IMR-90 (cell line): ENCODE results near the gene ABCB6. TPM values are rescaled to one million over a fixed set of nuclear protein-coding genes. Genes with fewer than 3 reads are reported as not detected.

Source experiments
- ATAC-seq: fragments of 200-7000 bp; cut with Tn5 transposase; 2 replicates; pipeline ENCODE4 v1.9.1; 2020; ENCODE audit warnings: low read depth, mild to moderate bottlenecking, moderate library complexity
- BruUV-seq: library from RNA; stranded (reverse); fragments of 400-500 nt; replicated peaks from 2 replicates; lab custom pipeline; 2021; lab: Mats Ljungman, UMichigan
- CTCF ChIA-PET: fragments of 300-600 bp; formaldehyde crosslinking; extraction: SDS; loops from one replicate; lab custom pipeline; 2021; ENCODE audit warnings: antibody characterized with exemption; lab: Yijun Ruan, JAX
- POLR2A ChIA-PET: fragments of 300-600 bp; sonication (Branson Sonifier 250); formaldehyde crosslinking; loops from one replicate; lab custom pipeline; 2022; ENCODE audit warnings: antibody characterized with exemption; ENCODE audit not compliant: unreplicated experiment; lab: Charles Lee
- DNase-seq: peaks from one replicate; pipeline ENCODE4 v3.0.0; 2013
- H2AFZ ChIP-seq: replicated peaks from 2 replicates; pipeline ENCODE3; 2013; ENCODE audit warnings: low read length, mild to moderate bottlenecking; ENCODE audit not compliant: poor library complexity
- H2AK5ac ChIP-seq: 2 replicates; pipeline ENCODE4 v1.6.1; 2013; ENCODE audit warnings: low read depth, low read length, inconsistent platforms
- H2AK9ac ChIP-seq: replicated peaks from 2 replicates; pipeline ENCODE3; 2013; ENCODE audit warnings: mild to moderate bottlenecking, low read depth, low read length, moderate library complexity; ENCODE audit not compliant: poor library complexity
- H2BK120ac ChIP-seq: 2 replicates; pipeline ENCODE4 v1.6.1; 2013; ENCODE audit warnings: low read depth, low read length, inconsistent platforms
- H2BK15ac ChIP-seq: 3 replicates; pipeline ENCODE4 v1.6.1; 2013; ENCODE audit warnings: low read depth, low read length, inconsistent platforms
- H2BK20ac ChIP-seq: 2 replicates; pipeline ENCODE4 v1.6.1; 2013; ENCODE audit warnings: low read depth, mild to moderate bottlenecking, inconsistent platforms, low read length, moderate library complexity
- H2BK5ac ChIP-seq: 2 replicates; pipeline ENCODE4 v1.6.1; 2013; ENCODE audit warnings: mild to moderate bottlenecking, low read depth, low read length, inconsistent platforms; ENCODE audit not compliant: poor library complexity, severe bottlenecking
- H3K14ac ChIP-seq: replicated peaks from 2 replicates; pipeline ENCODE4 v1.6.1; 2013; ENCODE audit warnings: low read depth, low read length, inconsistent platforms
- H3K18ac ChIP-seq: 2 replicates; pipeline ENCODE4 v1.6.1; 2013; ENCODE audit warnings: low read depth, low read length, control low read depth
- H3K23ac ChIP-seq: 2 replicates; pipeline ENCODE4 v1.6.1; 2013; ENCODE audit warnings: low read depth, low read length, inconsistent platforms
- H3K27ac ChIP-seq: 2 replicates; pipeline ENCODE4 v1.5.1; 2013; ENCODE audit warnings: mild to moderate bottlenecking, control low read depth, low read length; ENCODE audit not compliant: insufficient read depth
- H3K27me3 ChIP-seq: 2 replicates; pipeline ENCODE4 v1.6.1; 2013; ENCODE audit warnings: low read length; ENCODE audit not compliant: control insufficient read depth, insufficient read depth
- H3K36me3 ChIP-seq: 2 replicates; pipeline ENCODE4 v1.6.1; 2013; ENCODE audit warnings: low read length, mixed read lengths; ENCODE audit not compliant: control insufficient read depth, insufficient read depth
- H3K4ac ChIP-seq: 2 replicates; pipeline ENCODE4 v1.6.1; 2013; ENCODE audit warnings: low read depth, low read length, inconsistent platforms
- H3K4me1 ChIP-seq: 2 replicates; pipeline ENCODE4 v1.6.1; 2013; ENCODE audit warnings: low read length, mixed read lengths; ENCODE audit not compliant: control insufficient read depth, insufficient read depth
- H3K4me2 ChIP-seq: 2 replicates; pipeline ENCODE4 v1.6.1; 2013; ENCODE audit warnings: low read depth, mild to moderate bottlenecking, control low read depth, low read length, moderate library complexity
- H3K4me3 ChIP-seq: 2 replicates; pipeline ENCODE4 v1.5.1; 2013; ENCODE audit warnings: low read depth, mild to moderate bottlenecking, control low read depth, low read length, moderate library complexity; ENCODE audit not compliant: insufficient read depth
- H3K56ac ChIP-seq: 2 replicates; pipeline ENCODE4 v1.6.1; 2013; ENCODE audit warnings: low read length, inconsistent platforms; ENCODE audit not compliant: insufficient read depth; ENCODE audit errors: extremely low read depth
- H3K79me1 ChIP-seq, 2 experiments: 2 replicates each; pipeline ENCODE4 v1.6.1; 2013; ENCODE audit warnings: low read length in 2 of 2, inconsistent platforms in 1 of 2, low read depth in 1 of 2
- H3K9ac ChIP-seq: 2 replicates; pipeline ENCODE4 v1.6.1; 2013; ENCODE audit warnings: low read depth, low read length, control low read depth
- H3K9me1 ChIP-seq: 2 replicates; pipeline ENCODE4 v1.6.1; 2013; ENCODE audit warnings: low read length, inconsistent platforms; ENCODE audit not compliant: insufficient read depth
- H3K9me3 ChIP-seq: 2 replicates; pipeline ENCODE4 v1.6.1; 2013; ENCODE audit warnings: low read length; ENCODE audit not compliant: control insufficient read depth, insufficient read depth
- H4K20me1 ChIP-seq: 2 replicates; pipeline ENCODE4 v1.6.1; 2013; ENCODE audit warnings: low read length, inconsistent platforms; ENCODE audit not compliant: insufficient read depth
- H4K5ac ChIP-seq: 2 replicates; pipeline ENCODE4 v1.6.1; 2013; ENCODE audit warnings: mild to moderate bottlenecking, low read depth, low read length, control low read depth
- H4K8ac ChIP-seq, 2 experiments: 2 replicates each; pipeline ENCODE4 v1.6.1; 2013; ENCODE audit warnings: low read depth in 2 of 2, low read length in 2 of 2, control low read depth in 1 of 2, inconsistent platforms in 1 of 2
- H4K91ac ChIP-seq: 2 replicates; pipeline ENCODE4 v1.6.1; 2013; ENCODE audit warnings: low read depth, low read length, inconsistent platforms; ENCODE audit not compliant: insufficient read depth
- CEBPB ChIP-seq: IDR thresholded peaks from 2 replicates; pipeline ENCODE4 v1.6.1; 2012; ENCODE audit warnings: low read depth, low read length, improper control_type of control experiment
- ELK1 ChIP-seq: fragments of 150-350 bp; IDR thresholded peaks from 2 replicates; pipeline ENCODE4 v1.6.1; 2016; ENCODE audit warnings: low read depth, mild to moderate bottlenecking, low read length, moderate library complexity, borderline replicate concordance
- FOS ChIP-seq: fragments of 150-350 bp; IDR thresholded peaks from 2 replicates; pipeline ENCODE4 v1.6.1; 2016; ENCODE audit warnings: low read depth, low read length
- MAZ ChIP-seq: IDR thresholded peaks from 2 replicates; pipeline ENCODE4 v1.6.1; 2012; ENCODE audit warnings: low read depth, mild to moderate bottlenecking, low read length, improper control_type of control experiment, moderate library complexity, borderline replicate concordance
- MXI1 ChIP-seq: IDR thresholded peaks from 2 replicates; pipeline ENCODE4 v1.6.1; 2012; ENCODE audit warnings: low read depth, mild to moderate bottlenecking, low read length, moderate library complexity, borderline replicate concordance
- POLR2A ChIP-seq: IDR thresholded peaks from 2 replicates; pipeline ENCODE4 v1.6.1; 2012; ENCODE audit warnings: mild to moderate bottlenecking, low read depth, low read length
- RAD21 ChIP-seq: IDR thresholded peaks from 2 replicates; pipeline ENCODE4 v1.6.1; 2012; ENCODE audit warnings: low read length, improper control_type of control experiment
- RCOR1 ChIP-seq: IDR thresholded peaks from 2 replicates; pipeline ENCODE4 v1.6.1; 2012; ENCODE audit warnings: mild to moderate bottlenecking, low read length, improper control_type of control experiment; ENCODE audit not compliant: insufficient replicate concordance
- RFX5 ChIP-seq: IDR thresholded peaks from 2 replicates; pipeline ENCODE4 v1.8.0; 2012; ENCODE audit warnings: low read depth, mild to moderate bottlenecking, low read length, moderate library complexity
- SMC3 ChIP-seq: fragments of 150-350 bp; IDR thresholded peaks from 2 replicates; pipeline ENCODE4 v1.6.1; 2016; ENCODE audit warnings: low read depth, mild to moderate bottlenecking, antibody characterized with exemption, low read length, moderate library complexity
- WGBS, 2 experiments: methylation state at CpG; one replicate each; pipeline versions ENCODE4 v1.1.5 to v1.1.7; 2013; ENCODE audit warnings: missing lambda C conversion rate in 2 of 2; ENCODE audit not compliant: insufficient read length in 1 of 2; ENCODE audit errors: extremely low coverage in 2 of 2; 5-methylcytosine and 5-hydroxymethylcytosine counted together
- dilution Hi-C: fragments of 300-500 bp; cut with HindIII; formaldehyde crosslinking; loops from one replicate; pipeline ENCODE4 v1.14.3; 2018; ENCODE audit warnings: low sequenced_read_pairs; ENCODE audit not compliant: unreplicated experiment
- in situ Hi-C: fragments of 300-500 bp; cut with MboI; formaldehyde crosslinking; loops from 3 replicates; pipeline ENCODE4 v1.14.3; 2019; ENCODE audit warnings: low sequenced_read_pairs, inconsistent platforms, mixed read lengths
- intact Hi-C: fragments of 100-400 bp; cut with micrococcal nuclease; formaldehyde crosslinking; loops from 2 replicates; pipeline ENCODE4 v1.10.0; 2022
- polyA plus RNA-seq, 3 experiments: library from polyadenylated mRNA; depleted of rRNA; stranded (reverse); fragments of >200 nt; gene quantifications; 2 replicates each; pipeline ENCODE4 v1.2.3, GENCODE V29; 2012; ENCODE audit warnings: low replicate concordance in 1 of 3
- total RNA-seq: library from RNA; depleted of rRNA; stranded (reverse); fragments of >200 nt; gene quantifications from 2 replicates; pipeline ENCODE4 v1.2.3, GENCODE V29; 2012

Gene ABCB6
- total and polyA plus RNA-seq, 2 of the 4 experiments (the other 2 are of a cell fraction), result 12.5 to 24.7 TPM

GRCh38 chr2:219230059-219230540 is 11.3 kb upstream of the ABCB6 start (continued):
- TF ChIP-seq RCOR1, result no peak

- peak within 1 kb of the TSS; percentile 87 for H3K23ac ChIP-seq
- peak within 1 kb of the TSS; percentile 93 for H3K4ac ChIP-seq
- peak within 1 kb of the TSS; percentile 60 for H2AK5ac ChIP-seq
- peak within 1 kb of the TSS; percentile 93 for H3K14ac ChIP-seq
- peak within 1 kb of the TSS; percentile 78 for H3K56ac ChIP-seq
- 1% methylated on average over 49 of the region's 80 CpGs; no CpG with 5 or more reads in 1 of the 2 experiments for WGBS, 2 experiments
- CTCF ChIA-PET, result interaction anchor here (1.3 kb wide), 1 partner anchor 66 kb away, joined by 8 read pairs; no protein-coding TSS in a partner anchor
- peak within 1 kb of the TSS; percentile 78 for H2BK5ac ChIP-seq
- peak; percentile 99 for ATAC-seq
- H3K27ac ChIP-seq, result peak within 1 kb of the TSS; percentile 86
- H3K9me3 ChIP-seq, result no peaks in the 10 kb centered on the region
- 0 out of 2 replicates have a peak within 1 kb of the TSS, but pooled peaks have one; percentile 51 for H2BK20ac ChIP-seq
- TF ChIP-seq SMC3 (0 out of 2 replicates have a peak, but pooled peaks have one; percentile 10), MAZ (peak; percentile 32; the same call in 1 of the 2 replicates), ELK1 (no peak), CEBPB (peak; percentile 70), RFX5 (no peak), MXI1 (peak; percentile 27; the same call in 1 of the 2 replicates), RAD21 (no peak), POLR2A (peak; percentile 87), FOS (peak; percentile 65; the same call in 1 of the 2 replicates)
- in situ Hi-C loops, result no loop called here
- H3K79me1 ChIP-seq, result peaks cover 46 to 55% of the 10 kb centered on the region in 2 experiments
- H3K9me1 ChIP-seq, result peaks cover 8% of the 10 kb centered on the region; the same call in 1 of the 2 replicates
- peak; percentile 98 for DNase-seq
- peak within 1 kb of the TSS; percentile 67 for H4K5ac ChIP-seq
- dilution Hi-C loops, result no loop called here
- peak within 1 kb of the TSS; percentile 36 for H3K18ac ChIP-seq
- H2BK15ac ChIP-seq, result peak within 1 kb of the TSS; percentile 25; the same call in 1 of the 3 replicates
- no peaks in the 10 kb centered on the region for H3K27me3 ChIP-seq
- peak within 1 kb of the TSS; percentile 38 to 91 for H4K8ac ChIP-seq
- peaks cover 35% of the 10 kb centered on the region for H3K36me3 ChIP-seq
- intact Hi-C loops, result loop anchor here (1.0 to 2.0 kb wide), 2 partner anchors 59 to 65 kb away; no protein-coding TSS in a partner anchor
- POLR2A ChIA-PET, result interaction anchor here (0.7 to 1.1 kb wide), 2 partner anchors 15 to 20 kb away, joined by 6 to 18 read pairs; no protein-coding TSS in a partner anchor
- peak within 1 kb of the TSS; percentile 93 for H4K91ac ChIP-seq
- H2AFZ ChIP-seq, result peak within 1 kb of the TSS; percentile 99
- H3K4me2 ChIP-seq, result peak within 1 kb of the TSS; percentile 93
- peaks cover 5% of the 10 kb centered on the region for H3K4me1 ChIP-seq
- H3K4me3 ChIP-seq, result peak within 1 kb of the TSS; percentile 79
- H2AK9ac ChIP-seq, result peak within 1 kb of the TSS; percentile 98
- H2BK120ac ChIP-seq, result peak within 1 kb of the TSS; percentile 82
- H4K20me1 ChIP-seq, result no peaks in the 10 kb centered on the region
- no TSS peak for BruUV-seq
- peak within 1 kb of the TSS; percentile 82 for H3K9ac ChIP-seq
These were observed 10.7 kb upstream of the ABCB6 start, which contains the start of the genes ANKZF1 and ATG9A for GRCh38 chr2:219229305-219230058. ANKZF1 (plus strand) TSS chr2:219229806; CDS start chr2:219230258, 452 bp downstream. ATG9A (minus strand) TSS chr2:219229636; CDS start chr2:219228024, 1,612 bp downstream.
